GM11168 (cell line): ENCODE data around the gene ZSCAN25.
"Not testable (repeated sequence)": the region's sequence is repeated elsewhere in the genome, so short reads cannot be mapped to it uniquely, and the experiment has no call there.

Source experiments
- in situ Hi-C: fragments of 300-500 bp; cut with MboI; formaldehyde crosslinking; loops from one replicate; pipeline ENCODE4 v1.12.0; 2022; ENCODE audit warnings: low sequenced_read_pairs; ENCODE audit not compliant: unreplicated experiment

ZSCAN25 gene

GRCh38 chr7:99642027-99642426 is 25.3 kb downstream of the ZSCAN25 start:
- in situ Hi-C loops: no loop called here

DNA sequence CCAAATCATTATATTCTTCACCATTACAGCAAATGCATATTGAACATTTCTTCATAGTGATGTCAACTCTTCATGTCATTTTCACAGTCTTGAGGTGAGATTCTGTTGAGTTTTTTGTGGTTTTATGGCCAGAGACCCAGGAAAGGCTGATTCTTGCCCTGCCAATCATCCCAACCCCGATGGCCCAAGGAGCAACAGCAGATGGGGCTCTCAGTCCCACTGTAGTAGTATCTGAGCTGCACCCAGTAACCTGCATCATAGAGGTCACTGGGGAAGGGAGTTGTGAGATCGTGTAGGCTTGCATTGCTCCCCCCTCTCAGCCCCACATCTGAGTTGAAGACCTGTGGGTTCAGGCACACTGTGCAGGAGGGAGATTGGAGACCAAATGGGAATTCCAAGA is 26.7 kb downstream of the ZSCAN25 start:
- in situ Hi-C loops: no loop called here

GRCh38 chr7:99644431-99644830 is 27.7 kb downstream of the ZSCAN25 start:
- in situ Hi-C loops: no loop called here

- in situ Hi-C loops: no loop called here
These were observed 28.8 kb downstream of the ZSCAN25 start for GRCh38 chr7:99645590-99645989.

GRCh38 chr7:99648843-99649242 is 32.1 kb downstream of the ZSCAN25 start:
- in situ Hi-C loops: no loop called here

DNA sequence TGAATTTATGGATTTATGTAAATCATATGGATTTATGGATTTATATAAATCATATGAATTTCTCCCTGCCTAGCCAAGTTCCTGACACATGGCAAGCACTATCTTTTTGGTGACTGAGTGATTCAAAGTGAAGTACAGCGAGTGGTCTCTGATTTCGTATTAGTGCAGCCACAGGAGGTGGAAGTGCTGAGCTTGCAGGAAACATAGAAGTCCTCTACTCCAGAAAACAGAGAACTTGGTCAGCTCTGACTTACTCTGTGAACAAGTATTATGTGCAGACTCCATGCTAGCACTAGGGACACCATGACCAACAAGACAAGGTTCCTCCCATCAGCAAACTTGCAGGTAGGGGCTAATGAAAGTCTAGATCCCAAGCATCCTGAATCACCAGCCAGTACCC is 34.5 kb downstream of the ZSCAN25 start:
- in situ Hi-C loops: no loop called here

DNA sequence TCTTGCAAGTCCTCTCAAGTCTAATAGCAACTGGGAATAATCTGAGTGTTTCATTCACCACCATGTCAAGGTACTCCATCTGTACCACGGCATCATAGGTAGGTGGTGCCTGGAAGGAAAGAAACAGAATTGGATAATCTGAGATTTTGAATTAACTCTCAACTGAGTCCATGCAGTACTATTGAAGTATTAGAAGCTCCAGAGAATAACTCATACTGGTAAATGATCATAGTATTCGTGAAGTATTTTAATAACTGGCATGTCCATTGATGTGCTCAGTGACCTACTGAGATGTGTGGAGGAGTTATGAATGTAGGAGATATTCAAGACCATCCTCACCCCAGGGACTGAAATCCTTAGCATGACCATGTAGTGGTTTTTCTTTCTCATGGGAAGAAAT is 35.9 kb downstream of the ZSCAN25 start:
- in situ Hi-C loops: no loop called here

DNA sequence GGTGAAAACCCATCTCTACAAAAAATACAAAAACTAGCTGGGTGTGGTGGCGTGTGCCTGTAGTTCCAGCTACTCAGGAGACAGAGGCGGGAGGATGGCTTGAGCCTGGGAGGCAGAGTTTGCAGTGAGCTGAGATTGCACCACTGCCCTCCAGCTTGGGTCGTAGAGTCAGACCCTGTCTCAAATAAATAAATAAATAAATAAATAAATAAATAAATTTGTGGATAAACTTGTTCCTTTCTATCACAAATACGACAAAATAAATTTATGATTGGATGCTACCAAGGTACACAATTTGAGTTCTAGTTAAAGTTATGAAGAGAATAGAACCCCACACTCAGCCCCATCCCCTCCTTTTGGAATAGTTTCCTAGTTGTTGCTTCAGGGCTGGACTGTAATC is 36.5 kb downstream of the ZSCAN25 start:
- in situ Hi-C loops: not testable (repeated sequence)

- in situ Hi-C loops: no loop called here
These were observed 37.0 kb downstream of the ZSCAN25 start for GRCh38 chr7:99653754-99654153.

GRCh38 chr7:99654626-99655025 is 37.9 kb downstream of the ZSCAN25 start:
- in situ Hi-C loops: not testable (repeated sequence)

- in situ Hi-C loops: not testable (repeated sequence)
These were observed 41.1 kb downstream of the ZSCAN25 start for GRCh38 chr7:99657879-99658278.

GRCh38 chr7:99665312-99666012 is 48.7 kb downstream of the ZSCAN25 start:
- in situ Hi-C loops: no loop called here

DNA sequence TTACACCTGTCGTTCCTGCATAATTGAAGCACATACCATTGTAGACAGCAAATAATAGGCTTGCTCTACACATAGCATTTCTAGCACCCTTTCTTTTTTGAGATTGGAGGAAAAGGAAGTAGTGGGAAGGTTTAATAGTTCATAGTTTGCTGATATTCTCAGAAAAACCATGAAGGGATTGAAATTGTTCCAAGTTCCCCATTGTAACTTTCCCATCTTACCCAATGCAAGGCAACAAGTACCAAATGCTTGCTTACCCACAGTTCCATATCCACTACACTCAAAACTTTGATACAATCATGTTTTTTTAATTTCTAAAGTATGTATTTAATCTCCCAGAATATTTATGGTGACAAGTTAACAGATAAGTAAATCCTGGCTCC is 49.3 kb downstream of the ZSCAN25 start:
- in situ Hi-C loops: no loop called here

GRCh38 chr7:99667179-99667578 is 50.4 kb downstream of the ZSCAN25 start:
- in situ Hi-C loops: no loop called here

DNA sequence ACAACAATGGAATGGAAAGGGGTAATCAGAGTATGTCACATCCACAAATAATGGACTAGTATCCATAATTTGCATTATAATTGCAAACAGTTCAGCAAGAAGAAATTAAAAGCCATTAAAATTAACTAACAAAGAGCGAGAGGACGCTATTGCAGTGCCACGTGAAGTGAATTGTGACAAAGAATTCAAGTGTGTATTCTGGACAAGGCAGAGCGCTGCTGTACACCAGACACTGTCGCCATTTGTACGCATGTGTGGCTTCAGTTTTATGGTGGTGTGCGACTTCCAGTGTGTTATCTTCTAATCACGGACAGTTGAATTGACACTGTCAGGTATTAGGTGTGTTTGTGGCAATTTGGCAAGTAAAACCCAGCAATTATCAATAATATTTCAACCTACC is 51.8 kb downstream of the ZSCAN25 start:
- in situ Hi-C loops: no loop called here

GRCh38 chr7:99669782-99670181 is 53.0 kb downstream of the ZSCAN25 start:
- in situ Hi-C loops: no loop called here

DNA sequence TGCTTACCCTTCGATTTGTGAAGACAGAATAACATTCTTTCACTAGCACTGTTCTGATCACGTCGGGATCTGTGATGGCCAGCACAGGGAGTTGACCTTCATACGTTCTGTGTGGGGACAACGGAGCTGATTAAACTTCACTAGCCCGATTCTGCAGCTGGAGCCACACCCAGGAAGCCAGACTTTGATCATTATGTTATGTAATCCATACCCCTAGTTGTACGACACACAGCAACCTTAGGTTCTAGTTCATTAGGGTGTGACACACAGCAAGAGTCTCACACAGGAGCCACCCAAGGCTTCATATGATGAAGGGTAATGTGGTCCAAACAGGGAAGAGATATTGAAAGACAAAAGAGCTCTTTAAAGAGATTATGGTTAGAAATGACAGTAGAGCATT is 55.8 kb downstream of the ZSCAN25 start:
- in situ Hi-C loops: no loop called here

- in situ Hi-C loops: no loop called here
These were observed 58.4 kb downstream of the ZSCAN25 start for GRCh38 chr7:99674995-99675742.

DNA sequence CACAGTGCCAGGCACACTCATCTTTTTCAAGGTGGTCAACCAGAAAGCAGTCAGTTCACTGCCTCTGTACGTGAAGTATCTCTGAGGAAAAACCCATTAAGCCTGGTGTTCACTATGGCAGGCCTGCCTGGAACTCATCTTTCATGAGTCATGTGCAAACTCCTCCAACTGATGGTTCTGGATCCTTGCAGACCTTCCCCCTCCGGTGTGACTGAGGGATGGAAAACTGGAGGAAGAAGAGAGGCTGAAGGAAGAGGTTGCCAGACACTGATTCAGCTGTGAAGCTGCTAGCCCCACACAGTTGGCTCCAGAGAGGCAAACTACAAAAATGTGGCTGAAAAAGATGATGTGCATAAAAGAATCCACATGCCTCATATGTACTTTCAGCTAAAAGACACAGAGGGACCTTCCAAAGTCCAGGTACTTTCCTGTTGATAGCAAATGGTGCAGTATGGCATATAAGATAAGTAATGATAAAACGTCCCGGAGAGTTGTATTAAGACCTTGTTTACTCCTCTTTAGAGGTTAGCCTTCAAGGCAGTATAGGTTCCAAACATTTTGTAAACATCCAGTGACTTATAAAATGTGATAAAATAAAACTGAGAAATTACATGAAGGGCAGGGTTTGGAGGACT is 60.4 kb downstream of the ZSCAN25 start:
- in situ Hi-C loops: no loop called here

DNA sequence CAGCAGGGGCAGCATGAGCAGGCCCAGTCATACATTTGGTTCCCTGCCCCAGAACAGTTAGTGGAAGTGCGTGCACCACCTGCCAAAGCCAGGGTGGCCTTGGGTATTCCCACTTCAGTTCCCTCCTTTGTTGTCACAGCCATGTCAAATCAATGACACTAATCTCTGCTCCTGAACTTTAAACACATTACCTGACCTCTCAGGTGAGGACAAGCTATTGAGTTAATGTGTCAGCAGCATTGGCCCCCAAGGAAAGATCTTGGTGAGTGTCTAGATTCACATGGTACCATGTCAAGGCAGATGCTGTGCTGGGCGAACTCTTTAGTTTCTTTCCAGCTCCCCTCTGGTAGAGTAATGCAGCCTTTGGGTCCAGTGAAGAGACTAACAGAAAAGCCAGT is 60.9 kb downstream of the ZSCAN25 start:
- in situ Hi-C loops: no loop called here

GRCh38 chr7:99679032-99679399 is 62.3 kb downstream of the ZSCAN25 start:
- in situ Hi-C loops: no loop called here
